Ectodermal cell (in vitro differentiated cells): ENCODE data around the gene NAA25.
"Not testable (repeated sequence)": the region's sequence is repeated elsewhere in the genome, so short reads cannot be mapped to it uniquely, and the experiment has no call there.

Experiments
- H3K27ac ChIP-seq: 2 replicates; pipeline ENCODE4 v1.7.0; 2013; ENCODE audit warnings: mild to moderate bottlenecking, low read depth, low read length; ENCODE audit not compliant: insufficient read depth, poor library complexity, severe bottlenecking
- H3K27me3 ChIP-seq: 2 replicates; pipeline ENCODE4 v1.7.0; 2013; ENCODE audit warnings: mild to moderate bottlenecking, low read length; ENCODE audit not compliant: insufficient read depth, control insufficient read depth, poor library complexity, severe bottlenecking
- H3K36me3 ChIP-seq: one replicate; pipeline ENCODE4 v1.7.0; 2013; ENCODE audit warnings: low read length; ENCODE audit not compliant: control insufficient read depth, insufficient read depth
- H3K4me1 ChIP-seq: one replicate; pipeline ENCODE4 v1.7.0; 2013; ENCODE audit warnings: low read length; ENCODE audit not compliant: control insufficient read depth, insufficient read depth
- H3K4me3 ChIP-seq: 2 replicates; pipeline ENCODE4 v1.7.0; 2013; ENCODE audit warnings: low read depth, low read length, control low read depth; ENCODE audit not compliant: insufficient read depth
- H3K9me3 ChIP-seq: 2 replicates; pipeline ENCODE4 v1.7.0; 2013; ENCODE audit warnings: mild to moderate bottlenecking, low read length, moderate library complexity; ENCODE audit not compliant: control insufficient read depth
- WGBS, 2 experiments: methylation state at CpG; one replicate each; pipeline ENCODE4 v1.1.7; 2013; ENCODE audit warnings: missing lambda C conversion rate in 2 of 2; 5-methylcytosine and 5-hydroxymethylcytosine counted together

Gene NAA25

GRCh38 chr12:112117685-112118084 lies 9.1 kb upstream of the NAA25 start:
- Histone ChIP-seq H3K9me3 (no peaks in the 10 kb centered on the region), H3K4me3 (no peak overlapping the region), H3K27me3 (no peaks in the 10 kb centered on the region), H3K36me3 (no peaks in the 10 kb centered on the region), H3K27ac (no peak overlapping the region), H3K4me1 (peaks cover 15% of the 10 kb centered on the region)
- 92 to 94% methylated on average over 8 of the region's 8 CpGs for WGBS, 2 experiments

- Histone ChIP-seq H3K4me3 (no peak overlapping the region), H3K4me1 (peaks cover 10% of the 10 kb centered on the region), H3K36me3 (no peaks in the 10 kb centered on the region), H3K9me3 (no peaks in the 10 kb centered on the region), H3K27me3 (no peaks in the 10 kb centered on the region), H3K27ac (peak overlapping the region; percentile 38)
- 33 to 36% methylated on average over 7 of the region's 7 CpGs for WGBS, 2 experiments
These were observed 7.9 kb upstream of the NAA25 start for GRCh38 chr12:112116232-112117060.

- Histone ChIP-seq H3K27me3 (no peaks in the 10 kb centered on the region), H3K4me1 (peaks cover 9% of the 10 kb centered on the region), H3K9me3 (no peaks in the 10 kb centered on the region), H3K4me3 (no peak overlapping the region), H3K36me3 (no peaks in the 10 kb centered on the region), H3K27ac (no peak overlapping the region)
- 91 to 100% methylated on average over 5 of the region's 6 CpGs for WGBS, 2 experiments
These were observed 6.9 kb upstream of the NAA25 start for GRCh38 chr12:112115259-112116045.

GRCh38 chr12:112112409-112113133 lies 4.0 kb upstream of the NAA25 start:
- no peak overlapping the region for H3K4me3 ChIP-seq
- WGBS, 2 experiments, result 91 to 92% methylated on average over 6 of the region's 6 CpGs
- H3K9me3 ChIP-seq, result no peaks in the 10 kb centered on the region
- no peaks in the 10 kb centered on the region for H3K27me3 ChIP-seq
- no peaks in the 10 kb centered on the region for H3K36me3 ChIP-seq
- H3K4me1 ChIP-seq, result peaks cover 10% of the 10 kb centered on the region
- H3K27ac ChIP-seq, result no peak overlapping the region

- H3K27ac ChIP-seq, result no peak overlapping the region
- 93% methylated on average over 5 of the region's 5 CpGs for WGBS, 2 experiments
- peaks cover 10% of the 10 kb centered on the region for H3K4me1 ChIP-seq
- H3K9me3 ChIP-seq, result no peaks in the 10 kb centered on the region
- no peaks in the 10 kb centered on the region for H3K27me3 ChIP-seq
- H3K4me3 ChIP-seq, result no peak overlapping the region
- H3K36me3 ChIP-seq, result no peaks in the 10 kb centered on the region
These were observed 3.3 kb upstream of the NAA25 start for GRCh38 chr12:112111931-112112330.

GRCh38 chr12:112110787-112111662 lies 2.4 kb upstream of the NAA25 start:
- H3K4me1 ChIP-seq, H3K27ac ChIP-seq, H3K9me3 ChIP-seq, H3K4me3 ChIP-seq, H3K27me3 ChIP-seq, H3K36me3 ChIP-seq: not testable (repeated sequence)
- WGBS, 2 experiments, result 89 to 91% methylated on average over 20 of the region's 20 CpGs

GRCh38 chr12:112107306-112108201 lies 1.0 kb downstream of the NAA25 start:
- H3K27ac ChIP-seq, result no peak overlapping the region
- peaks cover 7% of the 10 kb centered on the region for H3K4me1 ChIP-seq
- 35 to 38% methylated on average over 13 of the region's 13 CpGs for WGBS, 2 experiments
- peak overlapping the region; percentile 50 for H3K4me3 ChIP-seq
- no peaks in the 10 kb centered on the region for H3K9me3 ChIP-seq
- no peaks in the 10 kb centered on the region for H3K36me3 ChIP-seq
- H3K27me3 ChIP-seq, result no peaks in the 10 kb centered on the region

- Histone ChIP-seq H3K36me3 (peaks cover 7% of the 10 kb centered on the region), H3K27me3 (no peaks in the 10 kb centered on the region), H3K27ac (no peak overlapping the region), H3K9me3 (no peaks in the 10 kb centered on the region), H3K4me1 (peaks cover 7% of the 10 kb centered on the region), H3K4me3 (no peak overlapping the region)
- 95 to 98% methylated on average over 3 of the region's 3 CpGs for WGBS, 2 experiments
These were observed 2.7 kb downstream of the NAA25 start for GRCh38 chr12:112105891-112106290.
